Ishikawa (cell line): ENCODE data around the gene FLT1.

Experiments
- CEBPB ChIP-seq: IDR thresholded peaks from 2 replicates; pipeline ENCODE4 v1.6.1; 2012
- EP300 ChIP-seq: IDR thresholded peaks from 2 replicates; pipeline ENCODE4 v1.6.1; 2012; ENCODE audit warnings: borderline replicate concordance
- FOXM1 ChIP-seq: IDR thresholded peaks from 2 replicates; pipeline ENCODE4 v1.6.1; 2012; ENCODE audit warnings: low read depth, borderline replicate concordance
- TAF1 ChIP-seq: IDR thresholded peaks from 2 replicates; pipeline ENCODE4 v1.6.1; 2012; ENCODE audit warnings: low read depth, mild to moderate bottlenecking

- TF ChIP-seq CEBPB: no peak
- TF ChIP-seq TAF1: no peak
- no peak for TF ChIP-seq FOXM1
- TF ChIP-seq EP300: no peak
These were observed 42.2 kb downstream of the FLT1 start for GRCh38 chr13:28452755-28453154.
